ENCODE data around the gene MYO18B.

The MYO18B gene

DNA sequence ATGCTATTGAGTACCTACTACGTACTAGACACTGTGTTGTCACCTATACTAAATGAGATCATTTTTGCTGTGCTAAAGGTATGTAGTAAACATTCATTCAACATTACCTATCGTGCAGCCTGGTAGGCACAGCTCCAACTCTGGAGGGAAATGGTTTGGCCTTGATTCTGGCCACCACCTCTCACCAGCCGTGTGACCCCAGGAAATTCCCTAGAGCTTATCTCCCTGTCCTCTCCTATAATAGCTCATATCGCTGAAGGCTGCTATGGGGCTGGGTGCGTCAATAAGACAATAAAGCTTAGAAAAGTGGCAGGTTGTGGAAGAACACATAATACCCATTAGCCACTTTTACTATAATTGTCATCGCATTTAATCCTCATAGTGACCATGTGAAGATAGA is 107.5 kb downstream of the MYO18B start:
- DNase-seq (ENCODE audit: low spot score): no peak

GRCh38 chr22:25852223-25852622 is 110.2 kb downstream of the MYO18B start:
- no peak for DNase-seq (ENCODE audit: low spot score)

DNA sequence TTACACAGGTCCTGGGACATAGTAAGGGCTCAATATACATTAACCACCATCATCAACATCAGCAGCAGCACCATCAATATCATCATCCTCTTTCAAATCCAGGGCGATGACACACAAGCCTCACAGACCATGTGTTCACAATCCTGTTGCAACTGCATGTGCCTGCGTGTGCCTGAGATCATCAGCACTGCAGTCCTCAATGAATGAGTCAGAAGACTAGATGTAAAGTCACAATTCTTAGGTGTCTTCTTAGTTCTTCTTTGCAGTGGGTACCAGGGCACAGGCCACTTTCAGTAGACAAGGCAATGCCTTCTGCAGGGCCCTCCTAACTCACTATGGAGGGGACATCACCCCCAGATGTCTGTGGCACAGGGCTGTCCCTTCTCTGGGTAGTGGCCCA is 111.1 kb downstream of the MYO18B start:
- DNase-seq (ENCODE audit: low spot score): no peak

- no peak for DNase-seq (ENCODE audit: low spot score)
These were observed 111.7 kb downstream of the MYO18B start for GRCh38 chr22:25853501-25854284.

DNA sequence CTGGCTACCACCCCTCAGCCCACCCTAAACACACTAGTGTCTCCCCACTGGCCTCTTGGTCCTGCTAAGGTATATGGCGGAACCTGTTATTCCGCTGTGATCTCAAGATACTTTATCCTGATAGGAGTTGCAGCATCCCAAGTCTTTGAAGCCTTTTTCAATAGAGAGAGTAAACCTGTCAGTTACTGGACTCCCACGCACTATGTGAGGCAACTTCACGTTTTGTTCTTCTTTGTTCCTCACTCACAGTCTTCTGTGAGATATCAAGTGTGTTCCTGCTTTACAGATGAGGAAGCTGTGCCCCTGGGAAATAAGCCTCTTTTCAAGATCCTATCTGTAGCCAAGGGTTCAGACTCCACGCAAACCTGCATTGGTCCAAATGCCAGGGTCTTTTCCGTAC is 127.8 kb downstream of the MYO18B start:
- no peak for DNase-seq (ENCODE audit: low spot score)

- no peak for DNase-seq (ENCODE audit: low spot score)
These were observed 132.3 kb downstream of the MYO18B start for GRCh38 chr22:25874327-25874726.

DNA sequence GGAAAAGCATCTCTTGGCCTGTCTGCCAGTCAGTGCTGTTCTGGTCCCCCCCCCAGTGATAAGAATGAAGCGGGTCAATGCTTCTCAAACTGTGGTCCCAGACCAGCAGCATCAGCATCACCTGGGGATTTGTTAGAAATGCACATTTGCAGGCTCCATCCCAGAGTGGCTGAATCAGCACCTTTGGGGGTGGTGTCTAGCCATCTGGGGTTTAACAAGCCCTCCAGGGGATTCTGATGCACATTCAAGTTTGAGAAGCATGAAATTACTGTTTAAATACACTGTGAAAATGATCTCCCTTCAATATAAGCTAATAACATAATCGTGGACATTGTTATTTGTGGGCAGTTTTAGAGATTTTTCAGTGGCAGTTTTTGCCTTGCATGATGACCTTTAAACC is 133.5 kb downstream of the MYO18B start:
- DNase-seq (ENCODE audit: low spot score): no peak

- DNase-seq (ENCODE audit: low spot score): no peak
These were observed 134.9 kb downstream of the MYO18B start for GRCh38 chr22:25876871-25877270.

DNA sequence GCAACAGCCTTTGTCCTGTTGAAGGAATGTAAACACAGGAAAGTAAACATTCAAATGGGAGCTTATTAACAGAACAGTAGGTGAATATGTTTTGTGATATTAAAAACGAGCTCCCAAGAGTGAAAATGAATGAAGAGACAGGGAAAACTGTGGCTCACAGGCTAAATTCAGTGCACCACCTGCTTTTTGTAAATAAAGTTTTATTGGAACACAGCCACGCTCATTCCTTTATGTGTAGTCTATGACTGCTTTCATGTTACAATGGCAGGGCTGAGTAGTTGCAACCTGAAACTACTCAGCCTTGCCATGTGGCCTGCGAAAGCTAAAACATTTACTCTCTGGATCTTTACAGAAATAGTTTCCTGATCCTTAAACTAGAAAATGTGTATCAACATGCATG is 136.9 kb downstream of the MYO18B start:
- no peak for DNase-seq (ENCODE audit: low spot score)

DNA sequence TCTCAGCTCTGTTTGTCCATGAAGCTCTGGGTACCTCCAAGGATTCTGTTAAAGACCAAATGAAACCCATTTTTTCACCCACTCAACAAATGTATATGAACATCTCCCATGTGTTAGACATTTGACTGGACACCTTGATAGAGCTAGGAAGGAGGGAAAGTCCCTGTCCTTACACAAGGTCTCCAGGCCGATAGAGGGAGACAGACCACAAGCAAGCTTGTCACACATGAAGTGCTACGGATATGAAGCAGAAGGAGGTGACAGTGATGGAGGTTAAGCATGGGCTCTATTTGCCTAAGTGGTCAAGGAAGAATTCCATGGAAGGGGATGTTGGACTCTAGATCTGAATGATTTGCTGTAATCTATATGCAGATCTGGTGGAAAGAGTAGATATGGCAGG is 138.5 kb downstream of the MYO18B start:
- DNase-seq (ENCODE audit: low spot score): peak; percentile 28

DNA sequence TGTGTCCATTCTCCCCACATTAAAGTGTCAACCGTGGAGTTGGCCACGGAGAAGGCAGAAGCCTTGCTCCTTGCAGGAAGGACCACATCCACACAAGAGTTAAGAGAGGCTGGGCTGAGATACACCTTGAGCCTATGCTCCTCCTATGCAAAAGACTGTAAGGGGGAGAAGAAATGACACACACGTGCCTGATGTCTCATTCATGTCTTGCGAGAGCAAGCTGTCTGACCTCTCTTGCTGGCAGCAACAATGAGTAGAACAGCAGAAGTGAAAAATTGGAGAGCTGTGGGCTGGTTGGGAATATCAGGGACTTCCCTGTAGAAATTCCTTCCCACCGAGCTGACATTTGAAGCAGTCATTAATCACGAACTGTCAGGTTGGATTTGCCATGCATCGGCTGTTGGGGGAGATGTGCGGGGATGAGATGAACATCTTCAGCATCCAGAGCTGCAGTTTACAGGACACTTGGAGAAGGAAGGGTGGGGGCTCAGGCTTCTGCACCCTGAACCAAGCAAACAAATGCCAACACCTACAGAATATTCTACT is 139.3 kb downstream of the MYO18B start:
- DNase-seq (ENCODE audit: low spot score): no peak

DNA sequence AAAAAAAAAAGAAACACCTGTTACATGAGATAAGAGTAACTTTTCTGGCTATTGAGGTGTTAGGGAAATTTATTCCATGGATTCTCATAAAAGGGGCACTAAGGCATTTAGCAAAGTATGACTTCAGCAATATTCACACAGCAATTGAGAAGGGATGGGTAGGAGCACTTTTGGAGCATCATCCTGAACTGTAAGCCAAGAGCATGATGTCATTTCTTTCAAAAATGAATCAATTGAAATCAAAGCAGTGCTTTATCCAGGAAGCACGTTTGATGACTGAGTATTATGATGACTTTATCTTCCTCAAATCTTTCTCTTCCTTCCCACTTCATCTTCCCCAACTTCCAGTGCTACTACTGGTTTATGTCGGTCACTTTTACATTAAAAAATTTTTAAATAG is 140.4 kb downstream of the MYO18B start:
- DNase-seq (ENCODE audit: low spot score): no peak

DNA sequence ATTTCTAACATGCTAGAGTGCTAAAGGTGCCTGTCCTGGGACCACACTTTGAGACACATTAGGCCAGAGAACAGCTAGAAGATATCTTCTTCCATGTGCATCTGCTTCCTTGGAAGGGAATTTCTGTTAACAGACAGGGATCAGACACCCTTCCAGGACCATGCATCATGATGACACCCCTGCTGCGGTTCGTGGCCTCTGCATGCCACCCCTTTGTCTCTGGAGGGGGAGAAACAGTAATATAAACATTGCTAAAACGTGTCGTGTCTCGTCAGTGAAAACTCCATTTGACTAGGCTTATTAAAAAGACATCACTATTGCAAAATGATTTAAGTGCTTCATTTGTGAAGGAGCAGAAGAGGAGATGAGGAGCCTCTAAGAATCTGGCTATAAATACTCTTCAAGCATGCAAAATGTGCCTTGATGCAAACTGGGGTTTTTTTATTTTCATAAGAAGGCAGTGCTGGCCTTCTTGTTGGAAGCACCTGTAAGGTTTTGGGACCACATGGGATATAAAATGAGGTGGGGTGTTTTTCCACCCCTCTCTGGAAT is 141.6 kb downstream of the MYO18B start:
- no peak for DNase-seq (ENCODE audit: low spot score)

DNA sequence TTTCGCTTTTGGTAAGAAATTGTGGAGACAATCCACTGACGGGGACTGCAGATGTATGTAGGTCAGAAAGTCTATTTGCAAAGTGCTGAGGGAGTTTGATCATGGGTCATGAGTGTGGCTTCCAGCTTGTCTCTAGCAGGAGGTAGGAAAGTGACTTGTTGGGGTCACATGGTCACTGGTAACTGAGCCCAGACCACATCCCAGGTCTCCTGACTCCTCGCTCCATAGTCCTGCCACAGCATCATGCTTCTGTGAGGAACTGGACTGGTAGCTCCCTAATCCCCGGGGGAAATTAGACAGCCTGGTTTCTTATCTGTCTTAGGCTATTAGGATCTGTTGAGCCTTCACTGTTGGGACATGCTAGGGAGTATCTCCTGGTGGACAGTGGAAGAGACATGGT is 142.1 kb downstream of the MYO18B start:
- no peak for DNase-seq (ENCODE audit: low spot score)

- DNase-seq (ENCODE audit: low spot score): no peak
These were observed 146.5 kb downstream of the MYO18B start for GRCh38 chr22:25888399-25889054.

GRCh38 chr22:25890651-25891050 is 148.7 kb downstream of the MYO18B start:
- no peak for DNase-seq (ENCODE audit: low spot score)

GRCh38 chr22:25892678-25893077 is 150.7 kb downstream of the MYO18B start:
- DNase-seq (ENCODE audit: low spot score): no peak

GRCh38 chr22:25895678-25896077 is 153.7 kb downstream of the MYO18B start:
- no peak for DNase-seq (ENCODE audit: low spot score)

GRCh38 chr22:25896098-25896497 is 154.1 kb downstream of the MYO18B start:
- DNase-seq (ENCODE audit: low spot score): peak; percentile 26

- DNase-seq (ENCODE audit: low spot score): no peak
These were observed 154.6 kb downstream of the MYO18B start for GRCh38 chr22:25896592-25896991.

- DNase-seq (ENCODE audit: low spot score): peak; percentile 14
These were observed 156.8 kb downstream of the MYO18B start for GRCh38 chr22:25898707-25899365.

GRCh38 chr22:25899566-25899965 is 157.6 kb downstream of the MYO18B start:
- DNase-seq (ENCODE audit: low spot score): no peak

DNA sequence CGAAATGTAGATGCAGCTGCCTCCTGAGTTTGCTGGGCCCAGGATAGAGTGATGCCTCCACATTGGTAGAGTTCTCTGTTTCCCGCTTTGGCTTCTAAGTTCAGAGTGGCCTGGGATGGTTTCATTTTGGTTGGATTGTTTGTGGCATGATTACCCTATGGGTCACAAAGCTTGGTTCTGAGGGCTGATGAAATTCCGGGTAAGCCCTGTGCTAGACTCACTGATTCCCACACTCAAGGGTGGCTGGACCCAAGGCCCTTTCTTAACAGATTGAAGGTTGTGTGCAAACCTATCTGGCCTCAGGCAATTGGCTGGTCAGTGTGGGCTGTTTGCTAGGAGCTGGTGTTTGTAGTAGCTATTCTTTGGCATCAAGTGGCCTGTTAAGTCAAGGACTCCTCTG is 158.4 kb downstream of the MYO18B start:
- no peak for DNase-seq (ENCODE audit: low spot score)

Data from SW480 (cell line).